Panc1 (cell line): ENCODE measurements around the gene IRX4. TPM values are rescaled to one million over a fixed set of nuclear protein-coding genes. Genes with fewer than 3 reads are reported as not detected.

ENCODE experiments used
- ATAC-seq: fragments of 200-7000 bp; cut with Tn5 transposase; 2 replicates; pipeline ENCODE4 v1.9.1; 2020; ENCODE audit warnings: mild to moderate bottlenecking, moderate library complexity
- Bru-seq: library from RNA; stranded (reverse); fragments of 400-500 nt; gene quantifications from one replicate; lab custom pipeline; 2021; lab: Mats Ljungman, UMichigan
- BruChase-seq, 2 experiments: library from RNA; stranded (reverse); fragments of 400-500 nt; gene quantifications; one replicate each; lab custom pipeline; 2021; lab: Mats Ljungman, UMichigan
- BruUV-seq: library from RNA; stranded (reverse); fragments of 400-500 nt; replicated peaks from 2 replicates; lab custom pipeline; 2021; lab: Mats Ljungman, UMichigan
- CTCF ChIA-PET: fragments of 300-600 bp; sonication (Branson Sonifier 250); formaldehyde crosslinking; loops from one replicate; lab custom pipeline; 2022; ENCODE audit warnings: antibody characterized with exemption; lab: Charles Lee
- POLR2A ChIA-PET: fragments of 300-600 bp; sonication (Branson Sonifier 250); formaldehyde crosslinking; loops from one replicate; lab custom pipeline; 2022; ENCODE audit warnings: antibody characterized with exemption; lab: Charles Lee
- DNase-seq: peaks from one replicate; pipeline ENCODE4 v3.0.0-alpha.2; 2010; ENCODE audit warnings: low read depth, low spot score
- H3K27ac ChIP-seq: 2 replicates; pipeline ENCODE4 v1.5.1; 2011; ENCODE audit warnings: mild to moderate bottlenecking, low read length, inconsistent platforms
- H3K27me3 ChIP-seq: fragments of 200-500 bp; sonication (Bioruptor generic); 2 replicates; pipeline ENCODE4 v1.6.0; 2014; ENCODE audit warnings: low read length, inconsistent platforms; ENCODE audit not compliant: control insufficient read depth, insufficient read depth
- H3K36me3 ChIP-seq: fragments of 200-500 bp; sonication (Bioruptor generic); 2 replicates; pipeline ENCODE4 v1.5.1; 2014; ENCODE audit warnings: inconsistent platforms, mild to moderate bottlenecking, low read length, moderate library complexity; ENCODE audit not compliant: control insufficient read depth, insufficient read depth
- H3K4me1 ChIP-seq: 2 replicates; pipeline ENCODE4 v1.5.1; 2011; ENCODE audit warnings: inconsistent platforms, mild to moderate bottlenecking, low read length, moderate library complexity; ENCODE audit not compliant: control insufficient read depth, insufficient read depth
- H3K4me3 ChIP-seq, 2 experiments: 2 replicates each; pipeline ENCODE4 v1.5.1; 2011 to 2012; ENCODE audit warnings: low read depth in 2 of 2, low read length in 2 of 2, mild to moderate bottlenecking in 2 of 2, inconsistent platforms in 1 of 2, moderate library complexity in 1 of 2
- H3K9me3 ChIP-seq: fragments of 200-500 bp; sonication (Bioruptor generic); 2 replicates; pipeline ENCODE4 v1.5.1; 2014; ENCODE audit warnings: low read depth, mild to moderate bottlenecking, inconsistent platforms, low read length, moderate library complexity; ENCODE audit not compliant: control insufficient read depth, insufficient read depth
- CTCF ChIP-seq: fragments of 450-650 bp; IDR thresholded peaks from 2 replicates; pipeline ENCODE4 v1.5.1; 2017; ENCODE audit warnings: mild to moderate bottlenecking
- POLR2AphosphoS5 ChIP-seq: IDR thresholded peaks from 2 replicates; pipeline ENCODE4 v1.6.1; 2012; ENCODE audit warnings: mild to moderate bottlenecking, low read depth, low read length, moderate library complexity
- REST ChIP-seq, 2 experiments: IDR thresholded peaks; 2 replicates each; pipeline ENCODE4 v1.6.1; 2011 to 2012; ENCODE audit warnings: low read depth in 2 of 2, control low read depth in 1 of 2, low read length in 1 of 2, mild to moderate bottlenecking in 1 of 2, moderate library complexity in 1 of 2; ENCODE audit not compliant: insufficient read depth in 1 of 2
- SIN3A ChIP-seq: IDR thresholded peaks from 2 replicates; pipeline ENCODE4 v1.6.1; 2012; ENCODE audit warnings: low read depth, mild to moderate bottlenecking, low read length, moderate library complexity, borderline replicate concordance; ENCODE audit not compliant: insufficient read depth
- TCF7L2 ChIP-seq: IDR thresholded peaks from 2 replicates; pipeline ENCODE4 v1.6.1; 2011; ENCODE audit warnings: mild to moderate bottlenecking, low read depth, low read length, inconsistent platforms
- in situ Hi-C: cut with HindIII; loops from 2 replicates; pipeline ENCODE4 v1.10.0; 2016; ENCODE audit warnings: low sequenced_read_pairs, low pct_unique_long_range_greater_than_20kb
- intact Hi-C: fragments of 100-400 bp; cut with micrococcal nuclease; formaldehyde crosslinking; loops from one replicate; pipeline ENCODE4 v1.10.0; 2022; ENCODE audit not compliant: unreplicated experiment
- long read RNA-seq: library from polyadenylated mRNA; unstranded; transcript quantifications from one replicate; pipeline ENCODE4 v2.0.0, GENCODE V29; 2021; ENCODE audit not compliant: unreplicated experiment
- polyA plus RNA-seq: library from polyadenylated mRNA; unstranded; fragments of >200 nt; gene quantifications from one replicate; pipeline ENCODE4 v1.2.1, GENCODE V29; 2012; ENCODE audit warnings: missing spikeins; ENCODE audit not compliant: insufficient read length
- total RNA-seq: library from RNA; stranded (reverse); gene quantifications from one replicate; pipeline ENCODE4 v1.2.1, GENCODE V29; 2021; ENCODE audit not compliant: unreplicated experiment

Gene IRX4
- 0.18 TPM for total RNA-seq
- 0.47 TPM for polyA plus RNA-seq
- percentile 12 among the genes with signal in this experiment for Bru-seq, nascent RNA
- not detected for BruChase-seq, experiment 1, labeled RNA remaining after a 2-hour chase
- percentile 15 among the genes with signal in this experiment for BruChase-seq, experiment 2, labeled RNA remaining after a 6-hour chase
- long read RNA-seq, partial matches to known transcripts, result 0 of 1 reads
- long read RNA-seq, other reads (novel, unspliced or antisense), result 1 of 1 reads

GRCh38 chr5:1882337-1883119 lies at the start of gene IRX4:
TSS of gene IRX4 (minus strand) at chr5:1882925. CDS start at chr5:1882647, 278 bp downstream.
- ChIA-PET CTCF (no interaction called here), POLR2A (interaction anchor here (0.6 kb wide), 1 partner anchor 556 kb away, joined by 4 read pairs; no protein-coding TSS in a partner anchor)
- H3K4me3 ChIP-seq, result peak within 1 kb of the TSS; percentile 37 to 56
- H3K27me3 ChIP-seq, result no peaks in the 10 kb centered on the region; the same call in 1 of the 2 replicates
- TF ChIP-seq SIN3A, result no peak
- TF ChIP-seq POLR2AphosphoS5, result no peak
- no peak for TF ChIP-seq TCF7L2
- TF ChIP-seq REST (IDR thresholded peaks at IDR 0.05; ENCODE audit: insufficient read depth in 1 of 2, low read depth in 2 of 2, low read length in 1 of 2), result no peak
- no peak for TF ChIP-seq CTCF
- intact Hi-C loops, result no loop called here
- no peaks in the 10 kb centered on the region for H3K9me3 ChIP-seq
- no peak within 1 kb of the TSS for H3K27ac ChIP-seq
- no TSS peak for BruUV-seq
- DNase-seq, result no peak
- in situ Hi-C loops, result no loop called here
- no peaks in the 10 kb centered on the region for H3K4me1 ChIP-seq
- ATAC-seq, result peak; percentile 76
- H3K36me3 ChIP-seq, result no peaks in the 10 kb centered on the region

GRCh38 chr5:1931604-1932231 lies 49.0 kb upstream of the IRX4 start:
- TF ChIP-seq SIN3A (no peak), REST (IDR thresholded peaks at IDR 0.05; ENCODE audit: insufficient read depth in 1 of 2, low read depth in 2 of 2, low read length in 1 of 2) (no peak), TCF7L2 (no peak), CTCF (no peak), POLR2AphosphoS5 (no peak)
- Histone ChIP-seq H3K27ac (no peak overlapping the region), H3K4me1 (no peaks in the 10 kb centered on the region), H3K27me3 (no peaks in the 10 kb centered on the region; the same call in 1 of the 2 replicates), H3K9me3 (no peaks in the 10 kb centered on the region), H3K4me3 (no peak overlapping the region), H3K36me3 (no peaks in the 10 kb centered on the region)
- in situ Hi-C loops, result no loop called here
- ATAC-seq (no peak), DNase-seq (no peak)
- intact Hi-C loops, result no loop called here
- POLR2A ChIA-PET, result no interaction called here
- BruUV-seq, result no TSS peak
- CTCF ChIA-PET, result interaction anchor here (0.6 kb wide), 1 partner anchor 197 kb away, joined by 3 read pairs; no protein-coding TSS in a partner anchor
